Body of pancreas (tissue), 4 donors: Measurements from ENCODE around the gene ALKBH7. TPM values are rescaled to one million over a fixed set of nuclear protein-coding genes. Genes with fewer than 3 reads are reported as not detected.
"Not testable (repeated sequence)": the region's sequence is repeated elsewhere in the genome, so short reads cannot be mapped to it uniquely, and the experiment has no call there.

ENCODE experiments used
- ATAC-seq: fragments of 150-250 bp; one replicate; pipeline ENCODE4 v1.9.1; 2016
- DNase-seq, 4 donors: peaks; one replicate each; pipeline ENCODE4 v3.0.0-alpha.2; 2019
- H3K27ac ChIP-seq, 4 donors: fragments of 200-600 bp; sonication (generic); 1 replicate in 3 of 4; 2 replicates in 1 of 4; pipeline versions ENCODE4 v1.5.1 to v1.6.1; 2016 to 2019; ENCODE audit warnings: mild to moderate bottlenecking in 1 of 4, mixed read lengths in 1 of 4, moderate library complexity in 1 of 4
- H3K27me3 ChIP-seq, 2 donors: fragments of 200-600 bp; sonication (generic); one replicate each; pipeline ENCODE4 v1.6.0; 2016; ENCODE audit warnings: mild to moderate bottlenecking in 1 of 2
- H3K36me3 ChIP-seq, 2 donors: fragments of 200-600 bp; sonication (generic); replicated peaks in 1 of 2; 2 replicates each; pipeline ENCODE4 v1.5.1; 2016; ENCODE audit warnings: low read depth in 2 of 2; ENCODE audit not compliant: insufficient read depth in 1 of 2
- H3K4me1 ChIP-seq: fragments of 200-600 bp; sonication (generic); one replicate; pipeline ENCODE4 v1.6.0; 2016
- H3K4me3 ChIP-seq, 2 donors: fragments of 200-600 bp; sonication (generic); 1 replicate in 1 of 2; 2 replicates in 1 of 2; pipeline ENCODE4 v1.5.1; 2016 to 2019
- H3K9me3 ChIP-seq, 3 donors: fragments of 200-600 bp; sonication (generic); 1 replicate in 2 of 3; 2 replicates in 1 of 3; pipeline ENCODE4 v1.5.1; 2016
- POLR2A ChIP-seq, 3 donors: fragments of 450-650 bp; IDR thresholded peaks; one replicate each; pipeline ENCODE4 v1.6.1; 2016; ENCODE audit warnings: antibody characterized with exemption in 3 of 3, mild to moderate bottlenecking in 2 of 3
- WGBS, 2 donors: methylation state at CpG; one replicate each; pipeline ENCODE4 v1.1.5; 2017; 5-methylcytosine and 5-hydroxymethylcytosine counted together
- intact Hi-C: fragments of 100-400 bp; cut with DNase I; formaldehyde crosslinking; loops from one replicate; pipeline ENCODE4 v1.15.1; 2023
- total RNA-seq, 2 donors: library from RNA; depleted of rRNA; stranded (reverse); fragments of >200 nt; gene quantifications; one replicate each; pipeline ENCODE4 v1.1.0, GENCODE V29; 2016
- TF ChIP-seq, protein P1 (sequence below), 7 experiments: fragments of 450-650 bp in 4 of 7; fragments of 200-600 bp in 3 of 7; sonication (generic) in 3 of 7; IDR thresholded peaks; one replicate each; pipeline ENCODE4 v1.5.1; 2016 to 2019; ENCODE audit warnings: antibody characterized with exemption in 7 of 7

The ALKBH7 gene
- total RNA-seq, 2 donors from 2014 or later: 41.2 to 64.6 TPM

DNA sequence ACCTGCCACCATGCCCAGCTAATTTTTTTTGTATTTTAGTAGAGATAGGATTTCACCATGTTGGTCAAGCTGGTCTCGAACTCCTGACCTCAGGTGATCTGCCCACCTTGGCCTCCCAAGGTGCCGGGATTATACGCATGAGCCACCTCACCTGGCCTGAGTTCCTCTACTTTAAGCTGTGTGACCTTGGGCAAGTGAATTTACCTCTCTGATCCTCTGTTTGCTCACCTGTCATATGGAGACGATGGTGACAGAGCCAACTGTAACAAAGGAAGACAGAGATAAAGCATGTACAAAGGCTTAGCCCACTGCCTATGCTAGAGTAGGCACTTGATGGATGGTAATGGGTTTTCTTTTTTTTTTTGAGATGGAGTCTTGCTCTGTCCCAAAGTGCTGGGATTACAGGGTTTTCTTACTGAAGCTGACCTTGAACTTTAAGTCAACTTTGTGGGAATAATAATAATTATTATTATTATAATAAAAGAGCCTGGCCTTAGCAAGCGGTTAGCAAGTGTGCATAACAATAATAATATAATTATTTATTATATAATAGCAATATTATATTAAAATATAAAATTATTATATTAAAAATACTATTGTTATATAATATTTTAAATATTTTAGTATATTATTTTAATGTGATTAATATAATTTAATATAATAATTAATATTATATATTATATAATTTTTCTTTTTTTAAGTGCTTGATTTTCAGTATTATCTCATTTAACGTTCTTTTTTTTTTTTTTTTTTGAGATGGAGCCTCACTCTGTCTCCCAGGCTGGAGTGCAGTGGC is 37.9 kb upstream of the ALKBH7 start:
- Histone ChIP-seq H3K4me3 (no peak overlapping the region), H3K9me3 (no peaks in the 10 kb centered on the region), H3K4me1 (no peaks in the 10 kb centered on the region), H3K27me3 (no peaks in the 10 kb centered on the region), H3K36me3 (no peaks in the 10 kb centered on the region), H3K27ac (no peak overlapping the region)
- DNase-seq: no peak
- ATAC-seq: no peak
- TF ChIP-seq, protein P1, sequence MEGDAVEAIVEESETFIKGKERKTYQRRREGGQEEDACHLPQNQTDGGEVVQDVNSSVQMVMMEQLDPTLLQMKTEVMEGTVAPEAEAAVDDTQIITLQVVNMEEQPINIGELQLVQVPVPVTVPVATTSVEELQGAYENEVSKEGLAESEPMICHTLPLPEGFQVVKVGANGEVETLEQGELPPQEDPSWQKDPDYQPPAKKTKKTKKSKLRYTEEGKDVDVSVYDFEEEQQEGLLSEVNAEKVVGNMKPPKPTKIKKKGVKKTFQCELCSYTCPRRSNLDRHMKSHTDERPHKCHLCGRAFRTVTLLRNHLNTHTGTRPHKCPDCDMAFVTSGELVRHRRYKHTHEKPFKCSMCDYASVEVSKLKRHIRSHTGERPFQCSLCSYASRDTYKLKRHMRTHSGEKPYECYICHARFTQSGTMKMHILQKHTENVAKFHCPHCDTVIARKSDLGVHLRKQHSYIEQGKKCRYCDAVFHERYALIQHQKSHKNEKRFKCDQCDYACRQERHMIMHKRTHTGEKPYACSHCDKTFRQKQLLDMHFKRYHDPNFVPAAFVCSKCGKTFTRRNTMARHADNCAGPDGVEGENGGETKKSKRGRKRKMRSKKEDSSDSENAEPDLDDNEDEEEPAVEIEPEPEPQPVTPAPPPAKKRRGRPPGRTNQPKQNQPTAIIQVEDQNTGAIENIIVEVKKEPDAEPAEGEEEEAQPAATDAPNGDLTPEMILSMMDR (IDR thresholded peaks at IDR 0.05): no peak
- TF ChIP-seq POLR2A (IDR thresholded peaks at IDR 0.05): no peak
- intact Hi-C loops: no loop called here
- 54 to 65% methylated on average over 6 of the region's 6 CpGs for WGBS, 2 donors

DNA sequence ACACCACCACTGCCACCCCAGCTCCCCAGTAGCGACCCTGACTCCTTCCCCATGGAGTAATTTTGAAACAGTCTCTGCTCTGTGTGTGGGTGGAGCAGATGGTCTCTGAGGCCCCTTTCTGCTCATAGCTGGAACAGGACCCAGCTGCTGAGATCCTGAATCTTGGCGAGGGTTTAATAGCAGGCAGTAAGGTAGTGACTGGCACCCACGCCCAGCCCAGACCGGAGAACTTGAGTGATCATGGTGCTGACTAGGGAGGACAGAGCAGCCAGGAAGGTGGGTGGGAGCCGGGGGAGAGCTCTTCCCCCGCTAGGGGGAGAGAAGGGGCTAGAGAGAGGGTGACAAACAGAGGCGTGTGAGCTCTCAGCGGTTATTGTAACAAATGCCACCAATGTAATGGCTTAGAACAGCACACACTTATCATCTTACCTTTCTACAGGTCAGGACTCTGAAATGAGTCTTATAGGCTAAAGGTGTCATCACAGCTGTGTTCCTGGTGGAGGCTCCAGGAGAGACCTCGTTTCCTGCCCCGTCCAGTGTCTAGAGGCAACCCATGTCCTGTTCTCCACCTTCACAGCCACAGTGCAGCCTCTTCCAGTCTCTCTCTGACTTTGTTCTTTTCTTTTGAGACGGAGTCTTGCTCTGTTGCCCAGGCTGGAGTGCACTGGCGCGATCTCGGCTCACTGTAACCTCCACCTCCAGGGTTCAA is 31.9 kb upstream of the ALKBH7 start:
- no peaks in the 10 kb centered on the region for H3K36me3 ChIP-seq
- 62 to 67% methylated on average over 14 of the region's 14 CpGs for WGBS, 2 donors
- ATAC-seq: no peak
- TF ChIP-seq, protein P1 (IDR thresholded peaks at IDR 0.05): no peak
- no peak for TF ChIP-seq POLR2A (IDR thresholded peaks at IDR 0.05)
- no peaks in the 10 kb centered on the region for H3K27me3 ChIP-seq
- intact Hi-C loops: no loop called here
- no peak for DNase-seq
- no peak overlapping the region for H3K4me3 ChIP-seq
- no peaks in the 10 kb centered on the region for H3K9me3 ChIP-seq
- no peak overlapping the region for H3K27ac ChIP-seq
- no peaks in the 10 kb centered on the region for H3K4me1 ChIP-seq

DNA sequence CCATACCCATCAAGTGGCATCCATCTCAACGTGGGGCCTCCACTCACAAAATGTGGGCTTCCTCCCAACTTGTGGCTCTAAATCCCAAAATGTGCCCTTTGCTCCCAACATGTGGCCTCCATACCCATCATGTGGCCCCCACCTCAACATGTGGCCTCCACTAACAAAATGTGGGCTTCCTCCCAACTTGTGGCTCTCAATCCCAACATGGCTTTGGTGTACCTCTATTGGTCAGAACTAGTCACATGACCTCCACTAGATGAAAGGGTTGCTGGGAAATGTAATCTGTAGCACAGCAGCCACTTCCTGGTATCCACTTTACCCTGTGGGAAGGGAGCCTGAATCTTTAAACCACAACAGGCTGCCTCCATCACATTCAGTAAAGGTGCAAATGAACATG is 29.1 kb upstream of the ALKBH7 start:
- Histone ChIP-seq H3K9me3 (no peaks in the 10 kb centered on the region), H3K27me3 (no peaks in the 10 kb centered on the region), H3K27ac (no peak overlapping the region), H3K4me1 (no peaks in the 10 kb centered on the region), H3K36me3 (no peaks in the 10 kb centered on the region), H3K4me3 (no peak overlapping the region)
- TF ChIP-seq POLR2A (IDR thresholded peaks at IDR 0.05): no peak
- TF ChIP-seq, protein P1 (IDR thresholded peaks at IDR 0.05): no peak
- DNase-seq (no peak), ATAC-seq (no peak)
- intact Hi-C loops: no loop called here
- WGBS, 2 donors: 100% methylated on average over 1 of the region's 1 CpG

DNA sequence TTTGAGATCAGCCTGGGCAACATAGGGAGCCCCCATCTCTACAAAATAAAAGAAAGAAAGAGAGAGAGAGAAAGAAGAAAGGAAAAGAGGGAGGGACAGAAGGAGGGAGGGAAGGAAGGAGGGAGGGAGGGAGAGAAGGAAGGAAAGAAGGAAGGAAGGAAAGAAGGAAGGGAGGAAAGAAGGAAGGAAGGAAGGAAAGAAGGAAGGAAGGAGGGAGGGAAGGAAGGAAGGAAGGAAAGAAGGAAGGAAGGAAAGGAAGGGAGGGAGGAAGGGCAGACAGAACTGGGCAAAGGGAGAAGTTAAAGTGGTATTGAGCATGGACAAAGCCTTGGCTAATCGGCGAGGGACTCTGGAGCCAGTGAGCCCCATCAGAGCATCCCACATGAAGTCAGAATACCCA is 23.3 kb upstream of the ALKBH7 start:
- H3K27ac ChIP-seq, ATAC-seq, H3K27me3 ChIP-seq, H3K9me3 ChIP-seq, H3K4me3 ChIP-seq, DNase-seq, H3K36me3 ChIP-seq, intact Hi-C loops, H3K4me1 ChIP-seq: not testable (repeated sequence)
- WGBS, 2 donors: 58 to 64% methylated on average over 2 of the region's 2 CpGs

DNA sequence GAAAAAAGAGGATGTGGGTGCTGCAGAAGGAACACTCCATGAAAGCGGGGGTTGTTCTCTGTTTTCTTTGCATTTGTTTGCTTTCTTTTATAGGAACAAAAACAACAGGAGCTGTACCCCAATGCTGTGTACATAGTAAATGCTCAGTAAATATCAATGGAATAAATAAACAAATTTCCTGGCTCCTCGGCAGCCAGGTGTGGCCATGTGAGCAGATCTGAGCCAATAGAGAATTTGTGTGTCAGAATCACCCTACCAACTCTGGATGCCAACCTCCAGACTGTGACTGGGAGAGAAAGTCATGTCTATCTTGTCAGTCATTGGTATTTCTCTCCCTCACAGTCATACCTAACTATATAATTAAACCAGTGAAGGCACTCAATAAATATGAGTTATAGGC is 21.9 kb upstream of the ALKBH7 start:
- ATAC-seq (no peak), DNase-seq (no peak)
- Histone ChIP-seq H3K27me3 (no peaks in the 10 kb centered on the region), H3K36me3 (no peaks in the 10 kb centered on the region), H3K27ac (no peak overlapping the region), H3K4me1 (no peaks in the 10 kb centered on the region), H3K4me3 (no peak overlapping the region), H3K9me3 (no peaks in the 10 kb centered on the region)
- TF ChIP-seq, protein P1 (IDR thresholded peaks at IDR 0.05): no peak
- no peak for TF ChIP-seq POLR2A (IDR thresholded peaks at IDR 0.05)
- WGBS, 2 donors: 62 to 71% methylated on average over 2 of the region's 2 CpGs
- intact Hi-C loops: no loop called here
